ENCODE results near the gene LRMDA.

LRMDA gene

GRCh38 chr10:75541411-75541810, 110.0 kb downstream of the LRMDA start:
- DNase-seq (ENCODE audit: low read depth in 2 of 2), result no peak

GRCh38 chr10:75542084-75542483, 110.7 kb downstream of the LRMDA start:
- DNase-seq (ENCODE audit: low read depth in 2 of 2), result no peak

GRCh38 chr10:75542906-75543305, 111.5 kb downstream of the LRMDA start:
- no peak for DNase-seq (ENCODE audit: low read depth in 2 of 2)

- DNase-seq (ENCODE audit: low read depth in 2 of 2), result no peak
These were observed 113.0 kb downstream of the LRMDA start for GRCh38 chr10:75544386-75544785.

GRCh38 chr10:75544993-75545706, 113.7 kb downstream of the LRMDA start:
- no peak for DNase-seq (ENCODE audit: low read depth in 2 of 2)

- no peak for DNase-seq (ENCODE audit: low read depth in 2 of 2)
These were observed 114.6 kb downstream of the LRMDA start for GRCh38 chr10:75546004-75546403.

- DNase-seq (ENCODE audit: low read depth in 2 of 2), result no peak
These were observed 116.2 kb downstream of the LRMDA start for GRCh38 chr10:75547391-75548298.

- no peak for DNase-seq (ENCODE audit: low read depth in 2 of 2)
These were observed 116.9 kb downstream of the LRMDA start for GRCh38 chr10:75548356-75548755.

- DNase-seq (ENCODE audit: low read depth in 2 of 2), result no peak
These were observed 118.8 kb downstream of the LRMDA start for GRCh38 chr10:75550191-75550590.

GRCh38 chr10:75552171-75552570, 120.7 kb downstream of the LRMDA start:
- no peak for DNase-seq (ENCODE audit: low read depth in 2 of 2)

GRCh38 chr10:75553550-75553949, 122.1 kb downstream of the LRMDA start:
- no peak for DNase-seq (ENCODE audit: low read depth in 2 of 2)

GRCh38 chr10:75555323-75555722, 123.9 kb downstream of the LRMDA start:
- no peak for DNase-seq (ENCODE audit: low read depth in 2 of 2)

- no peak for DNase-seq (ENCODE audit: low read depth in 2 of 2)
These were observed 124.9 kb downstream of the LRMDA start for GRCh38 chr10:75556320-75556719.

- no peak for DNase-seq (ENCODE audit: low read depth in 2 of 2)
These were observed 134.1 kb downstream of the LRMDA start for GRCh38 chr10:75565286-75566251.

- no peak for DNase-seq (ENCODE audit: low read depth in 2 of 2)
These were observed 137.2 kb downstream of the LRMDA start for GRCh38 chr10:75568450-75569130.

GRCh38 chr10:75569506-75569905, 138.1 kb downstream of the LRMDA start:
- no peak for DNase-seq (ENCODE audit: low read depth in 2 of 2)

- no peak for DNase-seq (ENCODE audit: low read depth in 2 of 2)
These were observed 141.1 kb downstream of the LRMDA start for GRCh38 chr10:75572478-75572877.

- no peak for DNase-seq (ENCODE audit: low read depth in 2 of 2)
These were observed 144.5 kb downstream of the LRMDA start for GRCh38 chr10:75575940-75576339.

- DNase-seq (ENCODE audit: low read depth in 2 of 2), result no peak
These were observed 150.7 kb downstream of the LRMDA start for GRCh38 chr10:75582102-75582501.

GRCh38 chr10:75585294-75585693, 153.9 kb downstream of the LRMDA start:
- DNase-seq (ENCODE audit: low read depth in 2 of 2), result no peak

- no peak for DNase-seq (ENCODE audit: low read depth in 2 of 2)
These were observed 155.4 kb downstream of the LRMDA start for GRCh38 chr10:75586814-75587213.
